ENCODE measurements around the gene TAF5.

TAF5 gene

GRCh38 chr10:103431902-103432301 lies 64.1 kb downstream of the TAF5 start:
- TF ChIP-seq CREB1 (IDR thresholded peaks at IDR 0.05; ENCODE audit: low read depth) (no peak), NFIC (IDR thresholded peaks at IDR 0.05) (no peak), EGR1 (IDR thresholded peaks at IDR 0.05) (no peak), REST (IDR thresholded peaks at IDR 0.05; ENCODE audit: low read depth) (no peak), YY1 (IDR thresholded peaks at IDR 0.05; ENCODE audit: low read depth) (no peak), EP300 (IDR thresholded peaks at IDR 0.05; ENCODE audit: borderline replicate concordance) (no peak)

- TF ChIP-seq YY1 (IDR thresholded peaks at IDR 0.05; ENCODE audit: low read depth): no peak
- TF ChIP-seq RAD21 (IDR thresholded peaks at IDR 0.05; ENCODE audit: low read depth): no peak
Observed at GRCh38 chr10:103433858-103434257, 66.1 kb downstream of the TAF5 start.
